Retinal pigment epithelial cell (primary cell): ENCODE results near the gene C12orf76.
"Not testable (repeated sequence)": the region's sequence is repeated elsewhere in the genome, so short reads cannot be mapped to it uniquely, and the experiment has no call there.

Source experiments
- DNase-seq: peaks from one replicate; pipeline ENCODE4 v3.0.0-alpha.2; 2010; ENCODE audit warnings: low read depth
- H3K4me3 ChIP-seq: 2 replicates; pipeline ENCODE4 v1.5.1; 2011; ENCODE audit warnings: mild to moderate bottlenecking, low read length, control low read depth, moderate library complexity
- TF ChIP-seq, protein P1 (sequence below): conservative IDR thresholded peaks from 2 replicates; pipeline ENCODE4 v1.5.1; 2011; ENCODE audit warnings: low read depth, low read length, control low read depth, inconsistent platforms

C12orf76 gene, protein sequence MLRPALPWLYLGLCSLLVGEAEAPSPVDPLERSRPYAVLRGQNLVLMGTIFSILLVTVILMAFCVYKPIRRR

DNA sequence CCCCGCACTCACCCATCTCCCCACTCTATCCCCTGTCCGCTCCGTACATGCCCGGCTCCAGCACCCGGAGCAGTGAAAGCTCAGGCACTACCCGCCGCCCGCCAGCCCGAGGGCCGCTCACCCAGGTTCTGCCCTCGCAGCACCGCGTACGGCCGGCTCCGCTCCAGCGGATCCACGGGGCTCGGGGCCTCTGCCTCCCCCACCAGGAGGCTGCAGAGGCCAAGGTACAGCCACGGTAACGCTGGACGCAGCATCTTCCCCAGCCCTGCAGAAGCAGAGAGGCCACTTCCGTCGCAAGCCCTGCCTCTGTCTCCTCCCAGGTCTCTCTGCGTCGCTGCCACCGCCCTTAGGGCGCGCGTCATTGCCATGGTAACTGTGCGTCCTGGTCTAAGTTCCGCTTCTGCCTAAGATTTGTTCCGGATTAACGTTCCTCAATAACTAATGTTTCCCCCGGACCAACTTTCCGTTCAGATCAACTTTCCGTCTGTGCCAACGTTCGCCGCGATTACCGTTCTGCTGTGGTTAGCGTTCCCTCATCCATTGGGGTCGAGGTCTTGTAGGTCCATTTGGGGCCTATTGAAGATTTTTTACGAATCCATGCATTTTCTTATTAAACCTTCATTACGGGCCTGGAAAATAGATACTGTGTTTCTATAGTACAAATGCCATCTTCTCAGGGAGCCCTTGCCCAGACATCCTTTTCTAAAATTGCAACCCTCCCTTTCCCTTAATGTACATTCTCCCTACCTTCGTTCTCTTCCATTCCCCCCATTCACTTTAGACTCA is at the start of gene C12orf76:
Gene C12orf76 (minus strand): TSS at position 281 of the 786 bp plus-strand sequence. CDS start 27 bp downstream, at position 254.
- TF ChIP-seq, protein P1, sequence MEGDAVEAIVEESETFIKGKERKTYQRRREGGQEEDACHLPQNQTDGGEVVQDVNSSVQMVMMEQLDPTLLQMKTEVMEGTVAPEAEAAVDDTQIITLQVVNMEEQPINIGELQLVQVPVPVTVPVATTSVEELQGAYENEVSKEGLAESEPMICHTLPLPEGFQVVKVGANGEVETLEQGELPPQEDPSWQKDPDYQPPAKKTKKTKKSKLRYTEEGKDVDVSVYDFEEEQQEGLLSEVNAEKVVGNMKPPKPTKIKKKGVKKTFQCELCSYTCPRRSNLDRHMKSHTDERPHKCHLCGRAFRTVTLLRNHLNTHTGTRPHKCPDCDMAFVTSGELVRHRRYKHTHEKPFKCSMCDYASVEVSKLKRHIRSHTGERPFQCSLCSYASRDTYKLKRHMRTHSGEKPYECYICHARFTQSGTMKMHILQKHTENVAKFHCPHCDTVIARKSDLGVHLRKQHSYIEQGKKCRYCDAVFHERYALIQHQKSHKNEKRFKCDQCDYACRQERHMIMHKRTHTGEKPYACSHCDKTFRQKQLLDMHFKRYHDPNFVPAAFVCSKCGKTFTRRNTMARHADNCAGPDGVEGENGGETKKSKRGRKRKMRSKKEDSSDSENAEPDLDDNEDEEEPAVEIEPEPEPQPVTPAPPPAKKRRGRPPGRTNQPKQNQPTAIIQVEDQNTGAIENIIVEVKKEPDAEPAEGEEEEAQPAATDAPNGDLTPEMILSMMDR = no peak
- DNase-seq = peak; percentile 80
- peak within 1 kb of the TSS; percentile 82 for H3K4me3 ChIP-seq

DNA sequence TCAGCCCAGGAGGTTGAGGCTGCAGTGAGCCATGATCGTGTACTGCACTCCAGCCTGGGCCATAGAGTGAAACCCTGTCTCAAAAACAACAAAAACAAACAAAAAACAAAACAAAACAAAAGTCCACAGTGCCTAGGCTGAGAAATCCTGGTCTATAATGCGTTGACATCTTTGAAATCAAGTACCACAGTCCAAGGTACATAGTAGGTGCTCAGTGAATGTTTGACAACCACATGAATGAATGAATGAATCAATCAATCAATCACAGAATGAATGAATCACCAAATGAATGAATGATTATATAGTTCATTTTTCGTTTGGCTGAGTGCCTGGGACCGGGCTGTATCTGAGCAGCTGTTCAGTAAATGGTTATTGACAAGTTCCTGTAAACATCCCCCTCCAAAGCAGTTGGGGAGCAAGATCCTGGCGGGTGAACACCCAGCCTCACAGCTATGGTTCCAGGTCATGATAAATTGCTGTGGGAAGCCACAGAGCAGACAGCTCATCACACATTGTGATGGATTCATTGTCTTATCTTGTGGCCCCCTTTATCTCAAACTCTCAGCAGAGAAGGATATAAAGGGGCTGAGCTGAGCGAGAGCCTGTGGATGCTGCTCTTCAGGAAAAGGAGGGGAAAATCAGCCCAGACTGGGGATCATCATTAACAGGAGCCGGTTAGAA is 45.4 kb upstream of the C12orf76 start:
- no peak for DNase-seq
- no peak overlapping the region for H3K4me3 ChIP-seq
- TF ChIP-seq, protein P1 = no peak

GRCh38 chr12:110091136-110091711 is 42.9 kb upstream of the C12orf76 start:
- no peak overlapping the region for H3K4me3 ChIP-seq
- TF ChIP-seq, protein P1 = no peak

DNA sequence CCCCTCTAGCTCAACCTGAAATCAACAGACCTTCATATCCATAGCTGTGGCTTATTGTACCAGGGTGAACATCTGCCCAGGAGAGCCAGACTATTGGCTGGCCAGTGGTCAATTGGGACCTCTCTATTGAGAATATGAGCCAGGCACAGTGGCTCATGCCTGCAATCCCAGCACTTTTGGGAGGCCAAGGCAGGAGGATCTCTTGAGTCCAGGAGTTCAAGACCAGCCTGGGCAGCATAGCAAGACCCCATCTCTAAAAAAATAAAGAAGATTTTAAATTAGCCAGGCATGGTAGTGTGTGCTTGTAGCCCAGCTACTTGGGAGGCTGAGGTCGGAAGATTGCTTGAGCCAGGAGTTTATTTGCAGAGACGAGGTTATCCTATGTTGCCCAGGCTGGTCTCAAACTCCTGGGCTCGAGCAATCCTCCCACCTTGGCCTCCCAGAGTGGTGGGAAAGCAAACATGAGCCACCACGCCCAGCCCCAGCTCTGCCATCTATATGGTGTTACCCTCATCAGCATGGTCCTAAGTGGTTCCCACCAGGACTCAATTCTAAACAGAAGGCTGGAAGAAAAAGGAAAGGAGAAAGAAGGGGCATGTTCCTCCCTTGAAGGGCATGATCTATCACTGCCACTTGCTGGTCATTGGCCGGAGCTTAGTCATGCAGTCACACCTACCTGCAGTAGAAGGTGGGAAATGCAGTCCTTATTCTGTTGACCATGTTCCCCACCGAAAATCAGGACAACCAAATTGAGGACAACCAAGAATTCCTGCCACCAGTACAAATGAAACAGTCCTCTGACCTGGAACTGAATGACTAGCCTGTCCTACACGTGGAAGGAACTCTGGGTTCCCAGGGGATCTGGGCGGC is 42.2 kb upstream of the C12orf76 start:
- TF ChIP-seq, protein P1 = no peak
- no peak overlapping the region for H3K4me3 ChIP-seq
- DNase-seq = no peak

More at GRCh38 chr12:110091136-110091711, 42.9 kb upstream of the C12orf76 start:
- no peak for DNase-seq

GRCh38 chr12:110088936-110089335 is 40.6 kb upstream of the C12orf76 start:
- no peak for DNase-seq
- TF ChIP-seq, protein P1 = no peak

DNA sequence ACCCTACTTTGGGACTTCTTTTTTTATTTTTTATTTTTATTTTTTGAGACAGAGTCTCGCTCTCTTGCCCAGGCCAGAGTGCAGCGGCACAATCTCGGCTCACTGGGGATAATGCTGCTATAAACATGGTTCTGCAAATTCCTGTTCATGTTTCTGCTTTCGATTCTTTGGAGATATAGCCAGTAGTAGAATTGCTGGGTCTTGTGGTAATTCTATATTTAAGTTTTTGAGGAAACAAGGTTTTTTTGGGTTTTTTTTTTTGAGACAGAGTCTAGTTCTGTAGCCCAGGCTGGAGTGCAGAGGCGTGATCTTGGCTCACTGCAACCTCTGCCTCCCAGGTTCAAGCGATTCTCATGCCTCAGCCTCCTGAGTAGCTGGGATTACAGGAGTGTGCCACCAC is 39.9 kb upstream of the C12orf76 start:
- not testable (repeated sequence) for H3K4me3 ChIP-seq, DNase-seq

More at GRCh38 chr12:110088936-110089335, 40.6 kb upstream of the C12orf76 start:
- H3K4me3 ChIP-seq = no peak overlapping the region
